Muscle layer of duodenum (tissue), 2 donors: ENCODE results near the gene RALGAPA2.

Experiments
- H3K27ac ChIP-seq: one replicate; pipeline ENCODE4 v1.7.0; 2013; ENCODE audit warnings: mild to moderate bottlenecking, low read length
- H3K27me3 ChIP-seq: one replicate; pipeline ENCODE4 v1.7.0; 2013; ENCODE audit warnings: low read depth, mild to moderate bottlenecking, control low read depth, low read length
- H3K36me3 ChIP-seq, 2 donors: one replicate each; pipeline ENCODE4 v1.7.0; 2013; ENCODE audit warnings: low read length in 2 of 2, control low read depth in 1 of 2, mild to moderate bottlenecking in 1 of 2; ENCODE audit not compliant: insufficient read depth in 2 of 2, control insufficient read depth in 1 of 2
- H3K4me1 ChIP-seq, 2 donors: one replicate each; pipeline ENCODE4 v1.7.0; 2013; ENCODE audit warnings: low read length in 2 of 2, mild to moderate bottlenecking in 2 of 2, control low read depth in 1 of 2, moderate library complexity in 1 of 2; ENCODE audit not compliant: insufficient read depth in 2 of 2, control insufficient read depth in 1 of 2
- H3K4me3 ChIP-seq, 2 donors: one replicate each; pipeline ENCODE4 v1.7.0; 2013; ENCODE audit warnings: low read length in 2 of 2, low read depth in 1 of 2, mild to moderate bottlenecking in 1 of 2
- H3K9me3 ChIP-seq, 2 donors: one replicate each; pipeline ENCODE4 v1.7.0; 2013; ENCODE audit warnings: low read length in 2 of 2, control low read depth in 1 of 2, mild to moderate bottlenecking in 1 of 2; ENCODE audit not compliant: control insufficient read depth in 1 of 2
- donor health status: healthy.

The RALGAPA2 gene

DNA sequence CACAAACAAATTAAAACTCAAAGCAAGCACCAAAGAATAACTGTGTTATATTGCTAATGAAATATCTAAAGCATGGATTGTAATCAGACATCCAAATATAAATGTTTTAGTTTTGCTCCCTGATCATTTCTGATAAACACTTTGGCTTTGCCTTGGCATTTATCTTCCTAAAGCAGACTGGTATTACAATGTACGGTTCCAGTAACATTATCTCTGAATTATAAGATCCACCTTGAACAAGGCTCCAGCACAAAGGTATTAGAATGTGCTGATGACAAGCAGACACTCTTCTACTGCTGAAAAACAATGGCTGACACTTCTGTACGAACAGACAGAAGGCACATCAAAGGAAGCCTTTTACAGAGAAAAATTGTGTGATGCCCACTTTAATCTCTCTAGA, 270.0 kb downstream of the RALGAPA2 start:
- no peak overlapping the region for H3K4me3 ChIP-seq
- H3K27ac ChIP-seq = no peak overlapping the region
- peaks cover 0 to 1% of the 10 kb centered on the region in 2 donors for H3K36me3 ChIP-seq
- H3K4me1 ChIP-seq = peaks cover 0 to 4% of the 10 kb centered on the region in 2 donors
- no peaks in the 10 kb centered on the region for H3K27me3 ChIP-seq
- H3K9me3 ChIP-seq = no peaks in the 10 kb centered on the region

DNA sequence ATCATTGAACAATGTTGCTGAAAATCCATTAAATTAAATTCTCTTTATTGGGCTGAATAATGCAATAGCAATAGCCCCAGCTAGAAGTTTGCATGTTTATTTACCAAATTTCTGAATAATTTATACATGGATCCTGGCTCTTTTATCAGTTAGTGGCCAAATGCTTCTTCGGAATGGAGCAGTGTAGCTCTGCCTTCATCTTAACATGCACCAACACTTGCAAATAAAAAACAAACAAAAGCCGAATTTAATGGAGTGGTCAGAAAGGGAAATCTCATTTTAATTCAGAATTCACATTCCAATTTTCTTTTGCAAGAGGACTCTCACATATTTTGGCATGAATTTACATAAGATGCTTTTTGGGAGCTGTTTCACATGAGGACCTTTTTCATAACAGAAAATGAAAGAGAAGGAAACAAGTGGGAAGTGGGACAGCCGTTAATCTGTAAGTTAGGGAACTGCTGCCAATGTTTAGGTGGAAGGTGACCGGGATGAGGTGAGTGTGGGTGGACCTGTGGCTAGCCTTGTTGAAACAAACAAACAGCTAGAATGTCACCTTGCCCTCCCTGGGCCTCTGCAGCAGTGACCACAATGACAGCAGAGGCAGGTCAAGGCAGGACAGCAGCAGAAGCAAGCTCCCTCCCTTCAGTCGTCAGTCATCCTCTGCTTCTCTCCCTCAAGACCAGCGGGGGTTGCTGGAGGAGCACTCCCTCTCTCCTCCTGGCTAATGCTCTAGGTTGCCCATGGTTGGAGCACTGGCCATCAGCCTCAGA, 271.4 kb downstream of the RALGAPA2 start:
- peaks cover 0 to 4% of the 10 kb centered on the region in 2 donors for H3K36me3 ChIP-seq

DNA sequence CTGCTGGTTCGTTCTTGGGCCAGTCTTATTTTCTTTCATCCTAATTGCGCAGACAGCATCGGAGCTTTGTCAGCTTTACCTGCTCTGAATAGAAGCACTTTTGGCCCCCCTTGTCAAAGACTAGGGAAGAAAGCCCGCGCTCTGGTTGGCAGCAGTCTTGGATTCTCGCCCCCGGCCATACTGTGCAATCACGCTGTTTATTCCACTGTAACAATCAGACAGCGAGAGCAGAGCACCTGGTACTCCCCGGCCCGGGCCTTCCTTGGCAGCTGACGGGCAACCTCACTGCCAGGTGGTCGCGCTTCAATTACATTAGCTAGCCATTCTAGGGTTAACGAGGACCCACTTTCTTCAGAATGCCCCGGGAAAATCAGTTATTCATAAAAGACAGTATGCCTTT, 272.0 kb downstream of the RALGAPA2 start:
- H3K27me3 ChIP-seq = no peaks in the 10 kb centered on the region

More for the DNA sequence above, 271.4 kb downstream of the RALGAPA2 start:
- Histone ChIP-seq H3K4me1 (peaks cover 0 to 4% of the 10 kb centered on the region in 2 donors), H3K9me3 (no peaks in the 10 kb centered on the region), H3K27ac (no peak overlapping the region), H3K27me3 (no peaks in the 10 kb centered on the region), H3K4me3 (no peak overlapping the region)

DNA sequence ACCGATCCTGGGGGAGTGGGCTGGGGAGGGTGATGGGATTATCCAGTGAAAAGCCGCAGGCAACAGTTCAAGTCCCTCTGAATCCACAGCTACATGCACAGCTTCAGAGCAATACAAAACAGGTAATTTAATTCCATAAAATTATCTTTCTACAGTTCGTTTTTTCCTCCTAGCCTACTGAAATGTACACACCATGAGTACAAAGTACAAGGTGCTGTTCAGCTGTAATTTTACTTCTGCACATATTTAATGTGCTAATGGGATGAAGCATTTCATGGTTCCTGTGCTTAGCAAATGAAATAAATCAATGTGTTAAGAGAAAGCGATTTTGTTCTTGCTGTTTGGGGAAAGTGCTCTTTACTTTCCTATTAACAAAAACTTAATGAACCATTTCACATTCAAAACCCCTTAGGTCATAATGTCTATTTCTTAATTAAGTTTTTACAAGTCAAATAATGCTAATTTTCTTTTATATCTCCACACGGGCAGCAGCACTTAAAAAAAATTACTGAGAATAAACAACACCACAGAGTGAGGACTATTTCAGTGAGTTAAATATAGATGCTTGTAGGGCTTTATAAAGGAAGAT, 272.7 kb downstream of the RALGAPA2 start:
- Histone ChIP-seq H3K27me3 (no peaks in the 10 kb centered on the region), H3K4me1 (peaks cover 0 to 4% of the 10 kb centered on the region in 2 donors), H3K4me3 (no peak overlapping the region), H3K27ac (no peak overlapping the region), H3K36me3 (peaks cover 0 to 9% of the 10 kb centered on the region in 2 donors), H3K9me3 (no peaks in the 10 kb centered on the region)

More for the DNA sequence above, 272.0 kb downstream of the RALGAPA2 start:
- H3K4me3 ChIP-seq = no peak overlapping the region
- H3K4me1 ChIP-seq = peaks cover 0 to 4% of the 10 kb centered on the region in 2 donors
- no peaks in the 10 kb centered on the region for H3K9me3 ChIP-seq
- peaks cover 0 to 4% of the 10 kb centered on the region in 2 donors for H3K36me3 ChIP-seq
- no peak overlapping the region for H3K27ac ChIP-seq

DNA sequence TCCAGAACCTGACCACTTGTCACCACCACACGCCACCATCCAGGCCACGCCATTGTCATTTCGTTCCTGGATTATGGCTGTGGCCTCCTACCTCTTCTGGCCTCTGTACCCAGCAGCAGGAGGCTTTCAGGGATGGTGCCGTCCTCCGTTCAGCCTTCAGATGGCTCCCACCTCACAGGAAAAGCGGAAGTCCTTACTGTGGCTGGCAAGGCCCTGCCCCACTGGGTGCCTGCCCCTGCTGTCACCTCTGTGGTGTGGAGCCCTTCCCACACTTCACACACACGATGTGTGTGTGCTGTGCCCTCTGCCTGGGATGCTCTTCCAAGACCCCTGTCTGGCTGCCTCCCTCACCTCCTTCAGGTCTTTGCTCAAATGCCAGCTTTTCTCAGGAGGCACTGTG, 275.1 kb downstream of the RALGAPA2 start:
- Histone ChIP-seq H3K36me3 (peaks cover 0 to 11% of the 10 kb centered on the region in 2 donors), H3K27me3 (no peaks in the 10 kb centered on the region), H3K9me3 (no peaks in the 10 kb centered on the region), H3K27ac (no peak overlapping the region), H3K4me1 (peaks cover 0 to 4% of the 10 kb centered on the region in 2 donors), H3K4me3 (no peak overlapping the region)

DNA sequence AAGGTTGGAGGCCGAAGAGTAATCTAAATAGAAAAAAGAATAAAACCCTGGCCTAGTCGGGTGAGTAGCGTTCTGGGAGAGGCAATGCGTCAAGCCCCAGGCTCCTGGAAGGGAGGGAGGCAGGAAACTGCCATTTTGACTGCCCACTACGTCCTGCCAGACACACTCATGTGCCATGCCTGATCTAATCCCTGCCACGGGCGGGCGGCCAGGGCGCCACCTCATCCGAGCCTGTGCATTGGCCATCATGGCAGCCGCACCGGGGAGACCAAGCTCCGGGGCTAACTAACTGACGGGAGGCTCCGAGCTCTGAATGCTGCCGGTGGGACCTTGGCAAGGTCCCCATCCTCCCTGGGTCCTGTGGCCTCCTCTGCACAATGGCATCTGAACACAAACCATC, 275.8 kb downstream of the RALGAPA2 start:
- no peaks in the 10 kb centered on the region for H3K27me3 ChIP-seq
- H3K36me3 ChIP-seq = peaks cover 0 to 11% of the 10 kb centered on the region in 2 donors

DNA sequence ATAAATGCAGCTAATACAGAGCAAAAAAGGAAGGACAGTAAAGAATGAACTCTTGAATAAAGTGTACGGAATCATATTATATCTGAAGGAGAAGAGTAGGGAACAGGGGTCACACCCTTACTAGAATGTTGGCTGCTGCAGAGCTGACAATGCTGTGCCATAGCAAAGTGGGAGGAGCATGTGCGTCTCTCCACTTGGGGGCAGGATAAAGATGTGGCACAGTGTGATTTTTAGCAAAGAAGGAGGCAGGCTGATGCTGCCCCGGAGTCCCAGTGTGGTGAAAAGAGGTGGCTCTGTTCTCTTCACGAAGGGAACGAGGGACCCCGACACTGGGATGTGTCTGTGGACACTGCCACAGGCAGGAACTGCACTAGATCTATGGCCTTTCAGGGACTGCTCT, 277.0 kb downstream of the RALGAPA2 start:
- H3K36me3 ChIP-seq = peaks cover 0 to 15% of the 10 kb centered on the region in 2 donors
- H3K27ac ChIP-seq = no peak overlapping the region
- H3K9me3 ChIP-seq = no peaks in the 10 kb centered on the region
- no peaks in the 10 kb centered on the region for H3K4me1 ChIP-seq
- H3K27me3 ChIP-seq = no peaks in the 10 kb centered on the region
- H3K4me3 ChIP-seq = no peak overlapping the region

More for the DNA sequence above, 275.8 kb downstream of the RALGAPA2 start:
- Histone ChIP-seq H3K4me1 (peaks cover 0 to 4% of the 10 kb centered on the region in 2 donors), H3K9me3 (no peaks in the 10 kb centered on the region), H3K27ac (no peak overlapping the region), H3K4me3 (no peak overlapping the region)

DNA sequence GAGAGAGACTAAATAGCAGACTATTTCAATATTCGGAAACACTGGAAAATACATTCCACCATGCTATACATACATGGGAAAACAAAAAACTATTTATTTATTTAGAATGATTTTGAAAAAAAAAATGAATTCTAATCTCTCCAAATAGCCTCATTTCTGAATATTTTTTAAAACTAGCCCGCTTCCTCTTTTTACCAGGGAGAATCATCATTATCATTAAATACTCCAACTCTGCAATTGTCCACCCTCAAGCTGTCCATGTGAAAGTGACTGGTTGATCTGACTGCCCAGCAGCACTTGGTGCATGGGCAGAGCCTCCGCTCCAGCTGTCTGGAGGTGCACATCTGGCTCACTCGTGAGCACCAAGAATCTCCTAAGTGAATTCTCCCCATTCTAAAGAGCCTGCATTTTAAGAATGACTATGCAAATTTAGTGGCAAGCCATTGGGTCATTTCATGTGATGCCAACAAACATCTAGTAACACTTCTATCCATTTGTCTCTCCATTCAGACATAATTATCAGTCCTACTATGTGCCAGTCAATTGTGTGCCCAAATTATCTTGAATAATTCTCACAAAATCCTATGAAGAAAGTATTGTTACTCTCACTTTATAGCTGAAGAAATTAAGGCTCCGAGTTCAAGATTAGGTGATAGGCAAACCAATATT, 279.7 kb downstream of the RALGAPA2 start:
- H3K27ac ChIP-seq = no peak overlapping the region
- H3K4me1 ChIP-seq = no peaks in the 10 kb centered on the region
- no peak overlapping the region for H3K4me3 ChIP-seq
- no peaks in the 10 kb centered on the region for H3K9me3 ChIP-seq
- H3K36me3 ChIP-seq = peaks cover 0 to 15% of the 10 kb centered on the region in 2 donors
- H3K27me3 ChIP-seq = no peaks in the 10 kb centered on the region

DNA sequence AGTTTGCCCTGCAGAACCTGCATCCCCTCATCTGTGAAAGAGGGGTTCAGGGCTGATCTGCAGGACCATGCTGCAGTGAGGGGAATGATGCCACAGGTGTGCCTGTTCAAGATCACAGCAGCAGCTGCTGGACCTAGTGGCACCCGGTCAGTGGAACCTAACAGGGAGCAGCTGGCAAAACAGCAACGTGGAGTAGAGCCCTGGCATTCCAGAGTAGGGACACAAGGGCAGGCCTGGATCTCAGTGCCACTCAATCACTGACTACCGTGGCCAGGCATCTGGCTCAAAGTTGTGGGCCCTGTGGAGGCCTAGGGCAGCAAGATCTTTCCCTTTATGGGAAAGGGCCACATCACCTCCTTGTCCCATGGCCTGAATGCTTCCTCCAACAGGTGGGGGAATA, 282.4 kb downstream of the RALGAPA2 start:
- no peak overlapping the region for H3K4me3 ChIP-seq
- H3K27me3 ChIP-seq = no peaks in the 10 kb centered on the region
- peaks cover 0 to 9% of the 10 kb centered on the region in 2 donors for H3K36me3 ChIP-seq
- H3K4me1 ChIP-seq = no peaks in the 10 kb centered on the region
- no peaks in the 10 kb centered on the region for H3K9me3 ChIP-seq
- H3K27ac ChIP-seq = no peak overlapping the region

DNA sequence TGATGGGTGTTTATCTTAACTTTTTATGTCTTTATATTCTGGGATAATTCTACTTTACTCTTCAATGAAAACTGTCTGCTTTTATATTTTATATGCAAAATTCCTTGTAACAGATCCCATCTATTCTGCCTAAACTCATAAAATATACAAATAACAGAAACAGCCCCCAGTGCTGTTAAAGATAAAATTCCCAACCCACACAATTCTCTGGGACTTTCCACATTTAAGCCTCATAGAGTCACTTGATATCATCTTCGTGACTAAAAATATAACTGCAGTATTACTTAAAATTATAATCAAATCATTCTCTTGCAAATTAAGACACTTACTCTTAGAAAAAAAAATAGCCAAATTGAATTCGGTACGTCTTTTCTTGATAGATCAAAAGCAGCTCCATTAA, 284.4 kb downstream of the RALGAPA2 start:
- Histone ChIP-seq H3K27me3 (no peaks in the 10 kb centered on the region), H3K4me1 (no peaks in the 10 kb centered on the region), H3K36me3 (peaks cover 0 to 4% of the 10 kb centered on the region in 2 donors), H3K9me3 (no peaks in the 10 kb centered on the region), H3K27ac (no peak overlapping the region), H3K4me3 (no peak overlapping the region)

DNA sequence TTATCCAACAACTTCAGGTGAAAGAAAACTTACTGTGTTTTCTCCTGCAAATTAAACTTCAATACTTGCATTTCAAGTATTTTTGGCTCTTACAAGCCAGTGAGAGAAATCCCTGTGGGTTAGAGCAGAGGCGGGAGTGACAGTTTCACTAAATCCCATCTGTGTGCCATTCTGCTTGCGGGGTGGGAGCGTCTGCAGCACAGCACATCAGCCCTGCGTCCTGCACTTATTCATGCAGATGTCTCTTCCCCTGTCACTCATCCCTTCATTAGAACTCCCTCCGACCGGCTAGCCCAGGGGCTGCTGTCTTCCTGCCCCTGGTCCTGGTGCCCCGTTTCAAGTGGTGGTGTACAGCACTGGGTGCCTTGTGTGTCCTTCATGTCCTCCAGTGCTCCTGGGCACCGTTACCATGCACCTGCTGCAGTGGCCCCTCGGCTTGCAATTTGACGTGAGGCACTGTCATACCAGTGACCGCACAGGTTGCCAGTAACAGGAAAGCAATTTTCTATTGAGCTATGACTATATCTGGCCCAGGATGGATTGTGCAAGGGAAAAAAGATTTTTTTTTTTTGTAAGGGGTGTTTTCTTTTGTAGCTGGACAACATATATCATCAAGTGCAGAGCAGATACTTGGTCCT, 285.1 kb downstream of the RALGAPA2 start:
- Histone ChIP-seq H3K27ac (no peak overlapping the region), H3K9me3 (no peaks in the 10 kb centered on the region), H3K4me3 (no peak overlapping the region), H3K4me1 (no peaks in the 10 kb centered on the region), H3K27me3 (no peaks in the 10 kb centered on the region), H3K36me3 (peaks cover 0 to 7% of the 10 kb centered on the region in 2 donors)
